Lung (tissue), 12 donors: ENCODE measurements around the gene MEIS2. TPM values are rescaled to one million over a fixed set of nuclear protein-coding genes. Genes with fewer than 3 reads are reported as not detected.

ENCODE experiments used
- ATAC-seq: fragments of 200-7000 bp; cut with Tn5 transposase; one replicate; pipeline ENCODE4 v1.9.1; 2020; ENCODE audit warnings: moderate number of reproducible peaks; ENCODE audit not compliant: insufficient read depth, low FRiP score
- DNase-seq, 3 donors: peaks; one replicate each; pipeline ENCODE4 v3.0.0-alpha.2; 2013 to 2017
- H3K27ac ChIP-seq, 2 donors: one replicate each; pipeline ENCODE4 v1.5.1; 2013; ENCODE audit warnings: mild to moderate bottlenecking in 2 of 2, moderate library complexity in 2 of 2, control low read depth in 1 of 2, inconsistent platforms in 1 of 2, low read depth in 1 of 2, low read length in 1 of 2
- H3K27me3 ChIP-seq, 3 donors: one replicate each; pipeline ENCODE4 v1.5.1; 2013; ENCODE audit warnings: low read length in 2 of 3; ENCODE audit not compliant: control insufficient read depth in 3 of 3, insufficient read depth in 3 of 3
- H3K36me3 ChIP-seq, 4 donors: one replicate each; pipeline ENCODE4 v1.5.1; 2013; ENCODE audit warnings: low read length in 4 of 4, mild to moderate bottlenecking in 1 of 4, moderate library complexity in 1 of 4; ENCODE audit not compliant: control insufficient read depth in 4 of 4, insufficient read depth in 4 of 4
- H3K4me1 ChIP-seq, 5 donors: one replicate each; pipeline ENCODE4 v1.5.1; 2013; ENCODE audit warnings: low read length in 5 of 5, mild to moderate bottlenecking in 2 of 5, moderate library complexity in 1 of 5; ENCODE audit not compliant: control insufficient read depth in 5 of 5, insufficient read depth in 5 of 5
- H3K4me3 ChIP-seq: one replicate; pipeline ENCODE4 v1.5.1; 2013; ENCODE audit warnings: mild to moderate bottlenecking, control low read depth, moderate library complexity
- H3K9ac ChIP-seq, 2 donors: one replicate each; pipeline ENCODE4 v1.5.1; 2013; ENCODE audit warnings: low read length in 2 of 2, control low read depth in 1 of 2; ENCODE audit not compliant: insufficient read depth in 1 of 2
- H3K9me3 ChIP-seq, 4 donors: one replicate each; pipeline ENCODE4 v1.5.1; 2013; ENCODE audit warnings: low read length in 3 of 4, mild to moderate bottlenecking in 1 of 4, moderate library complexity in 1 of 4; ENCODE audit not compliant: control insufficient read depth in 4 of 4, insufficient read depth in 3 of 4
- CTCF ChIP-seq: IDR thresholded peaks from 2 replicates; pipeline ENCODE4 v1.5.1; 2012; ENCODE audit warnings: mild to moderate bottlenecking; ENCODE audit errors: control extremely low read depth, extremely low read depth
- WGBS, 2 donors: extraction: QIAGEN DNeasy Blood & Tissue Kit; methylation state at CpG; one replicate each; pipeline ENCODE4 v1.1.7; 2013; 5-methylcytosine and 5-hydroxymethylcytosine counted together
- polyA plus RNA-seq, 2 donors: library from polyadenylated mRNA; stranded (reverse); fragments of 200-250 nt; gene quantifications; one replicate each; pipeline ENCODE4 v1.2.1, GENCODE V29; 2013
- total RNA-seq, 2 donors: library from RNA; depleted of rRNA in 1 of 2; stranded (reverse); fragments of >200 nt in 1 of 2; gene quantifications; one replicate each; pipeline ENCODE4 v1.2.1, GENCODE V29; 2014 to 2021
- donor health status: control.
- donor health status: control.
- donor health status: Bipolar disorder and iron deficiency.
- donor health status: healthy.
- donor health status: DM: yes; HTN: yes; CAD: no.

MEIS2 gene
- total and polyA plus RNA-seq, 4 donors = 5.6 to 47.5 (median 13.7) TPM

- Histone ChIP-seq H3K4me1 (no peaks in the 10 kb centered on the region), H3K27me3 (no peaks in the 10 kb centered on the region), H3K9ac (no peak overlapping the region), H3K9me3 (peaks cover 0 to 2% (median 0%) of the 10 kb centered on the region in 4 donors), H3K27ac (no peak overlapping the region), H3K36me3 (no peaks in the 10 kb centered on the region), H3K4me3 (no peak overlapping the region)
- TF ChIP-seq CTCF = no peak
- DNase-seq (no peak), ATAC-seq (no peak)
- WGBS, 2 donors = 92 to 95% methylated on average over 1 of the region's 1 CpG
Measured at GRCh38 chr15:36978625-36979024, 121.7 kb downstream of the MEIS2 start.

- H3K9ac ChIP-seq = no peak overlapping the region
- no peaks in the 10 kb centered on the region for H3K4me1 ChIP-seq
- H3K9me3 ChIP-seq = peaks cover 0 to 2% (median 0%) of the 10 kb centered on the region in 4 donors
- 90 to 95% methylated on average over 1 of the region's 1 CpG for WGBS, 2 donors
- TF ChIP-seq CTCF = no peak
- no peaks in the 10 kb centered on the region for H3K27me3 ChIP-seq
- no peak overlapping the region for H3K27ac ChIP-seq
- ATAC-seq (no peak), DNase-seq (no peak)
- no peak overlapping the region for H3K4me3 ChIP-seq
- H3K36me3 ChIP-seq = no peaks in the 10 kb centered on the region
Measured at GRCh38 chr15:36978126-36978525, 122.2 kb downstream of the MEIS2 start.

GRCh38 chr15:36977659-36978058 is 122.7 kb downstream of the MEIS2 start:
- Histone ChIP-seq H3K27me3 (no peaks in the 10 kb centered on the region), H3K27ac (no peak overlapping the region), H3K4me3 (no peak overlapping the region), H3K36me3 (no peaks in the 10 kb centered on the region), H3K4me1 (no peaks in the 10 kb centered on the region), H3K9me3 (no peaks in the 10 kb centered on the region), H3K9ac (no peak overlapping the region)
- ATAC-seq (no peak), DNase-seq (no peak)
- no peak for TF ChIP-seq CTCF

GRCh38 chr15:36972704-36973103 is 127.6 kb downstream of the MEIS2 start:
- no peak overlapping the region for H3K27ac ChIP-seq
- DNase-seq (no peak), ATAC-seq (no peak)
- H3K9me3 ChIP-seq = no peaks in the 10 kb centered on the region
- TF ChIP-seq CTCF = no peak
- peaks cover 0 to 2% (median 0%) of the 10 kb centered on the region in 4 donors for H3K36me3 ChIP-seq
- peaks cover 0 to 3% (median 0%) of the 10 kb centered on the region in 5 donors for H3K4me1 ChIP-seq
- no peak overlapping the region for H3K9ac ChIP-seq
- H3K27me3 ChIP-seq = no peaks in the 10 kb centered on the region
- H3K4me3 ChIP-seq = no peak overlapping the region
- WGBS, 2 donors = 94 to 98% methylated on average over 3 of the region's 3 CpGs
